GM21423 (cell line): ENCODE results near the gene BANP.

ENCODE experiments used
- ATAC-seq: cut with Tn5 transposase; IDR thresholded peaks from one replicate; pipeline ENCODE4 v1.9.1; 2021; ENCODE audit warnings: mild to moderate bottlenecking, moderate library complexity; ENCODE audit not compliant: unreplicated experiment

BANP gene

GRCh38 chr16:87948735-87949070, 2.5 kb upstream of the BANP start:
- ATAC-seq = no peak

GRCh38 chr16:87949071-87949744, 2.0 kb upstream of the BANP start:
- ATAC-seq = no peak

GRCh38 chr16:87951552-87952538, 611 bp downstream of the BANP start:
- ATAC-seq = peak; percentile 1

- no peak for ATAC-seq
These were observed 1.5 kb downstream of the BANP start for GRCh38 chr16:87952751-87953150.

GRCh38 chr16:87953308-87954215, 2.3 kb downstream of the BANP start:
- no peak for ATAC-seq

- ATAC-seq = no peak
These were observed 3.1 kb downstream of the BANP start for GRCh38 chr16:87954361-87954760.

GRCh38 chr16:87954826-87955225, 3.6 kb downstream of the BANP start:
- ATAC-seq = no peak

- no peak for ATAC-seq
These were observed 4.3 kb downstream of the BANP start for GRCh38 chr16:87955302-87956097.

- no peak for ATAC-seq
These were observed 4.8 kb downstream of the BANP start for GRCh38 chr16:87956098-87956364.

- no peak for ATAC-seq
These were observed 5.4 kb downstream of the BANP start for GRCh38 chr16:87956365-87957231.

- ATAC-seq = no peak
These were observed 6.3 kb downstream of the BANP start for GRCh38 chr16:87957296-87958094.

GRCh38 chr16:87958632-87959031, 7.4 kb downstream of the BANP start:
- ATAC-seq = no peak

GRCh38 chr16:87959391-87959990, 8.3 kb downstream of the BANP start:
- no peak for ATAC-seq

GRCh38 chr16:87960296-87960695, 9.1 kb downstream of the BANP start:
- no peak for ATAC-seq

- ATAC-seq = no peak
These were observed 9.6 kb downstream of the BANP start for GRCh38 chr16:87960852-87961251.

- ATAC-seq = no peak
These were observed 10.4 kb downstream of the BANP start for GRCh38 chr16:87961623-87962022.

GRCh38 chr16:87963400-87963799, 12.2 kb downstream of the BANP start:
- ATAC-seq = no peak

GRCh38 chr16:87964049-87964659, 12.9 kb downstream of the BANP start:
- ATAC-seq = no peak
